ENCODE measurements around the gene CASQ2. TPM values are rescaled to one million over a fixed set of nuclear protein-coding genes. Genes with fewer than 3 reads are reported as not detected.

CASQ2 gene
- polyA plus RNA-seq, 1 donor (not counting 4 experiments of a cell fraction or from before 2014, with no cell fraction given): 0.04 TPM

DNA sequence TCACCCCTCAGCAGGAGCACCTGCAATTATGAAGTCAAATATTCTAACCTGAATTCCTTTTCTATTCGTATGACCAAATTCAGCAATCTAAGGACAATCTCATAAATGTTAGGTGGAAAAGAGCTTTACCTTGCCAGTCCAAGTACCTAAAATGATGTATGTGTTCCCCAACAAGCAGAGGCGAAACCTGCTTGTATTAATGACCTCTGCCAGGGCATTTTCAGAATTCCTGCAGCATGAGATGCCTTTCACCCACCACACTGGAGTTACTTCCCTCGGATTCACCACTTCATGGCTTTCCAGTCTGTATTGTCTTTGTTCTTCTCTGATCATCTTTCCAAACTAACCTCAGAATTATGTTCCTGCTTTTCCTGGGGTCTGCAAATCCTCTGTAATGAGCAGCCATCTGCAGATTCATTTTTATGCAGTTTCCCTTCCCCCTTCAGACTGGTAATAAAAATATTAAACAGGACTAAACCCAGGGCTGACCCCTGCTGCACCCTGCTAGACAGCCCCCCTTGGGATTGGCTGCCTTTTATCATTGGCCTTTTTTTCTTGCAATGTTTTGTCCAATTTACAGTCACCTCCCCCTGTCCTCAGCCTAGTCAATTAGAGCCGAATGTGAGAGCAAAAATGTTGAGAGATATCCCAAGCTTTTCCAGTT is 26.6 kb upstream of the CASQ2 start:
- no peaks in the 10 kb centered on the region for H4K20me1 ChIP-seq (ENCODE audit: control insufficient read depth, extremely low read depth, insufficient read depth, low read length)
- dilution Hi-C loops (cut with MboI; ENCODE audit: extremely low pct_ligation_motif_present, low sequenced_read_pairs): no loop called here
- no peak overlapping the region for H2AFZ ChIP-seq (ENCODE audit: control insufficient read depth, low read length)
- no peaks in the 10 kb centered on the region for H3K79me2 ChIP-seq (ENCODE audit: control insufficient read depth, insufficient read depth, low read length)
- H3K9ac ChIP-seq (ENCODE audit: control insufficient read depth, extremely low read depth, insufficient read depth, low read length): no peak overlapping the region
- DNase-seq (ENCODE audit: low read depth, low spot score): no peak
- H3K4me3 ChIP-seq (ENCODE audit: control insufficient read depth in 2 of 3, extremely low read depth in 1 of 3, insufficient read depth in 2 of 3, low read depth in 1 of 3, low read length in 3 of 3): no peak overlapping the region
- no peak overlapping the region for H3K27ac ChIP-seq (ENCODE audit: control insufficient read depth, insufficient read depth, low read length)
- no peaks in the 10 kb centered on the region for H3K36me3 ChIP-seq (ENCODE audit: control insufficient read depth in 2 of 2, extremely low read depth in 1 of 2, insufficient read depth in 2 of 2, low read length in 2 of 2)
- peak; percentile 94 for FAIRE-seq
- no peaks in the 10 kb centered on the region for H3K9me1 ChIP-seq (ENCODE audit: control insufficient read depth, extremely low read depth, insufficient read depth, low read length)
- H3K4me1 ChIP-seq (ENCODE audit: control insufficient read depth, extremely low read depth, insufficient read depth, low read length): peaks cover 39% of the 10 kb centered on the region
- H3K9me3 ChIP-seq (ENCODE audit: control insufficient read depth, low read depth, low read length): no peaks in the 10 kb centered on the region
- TF ChIP-seq EZH2 (IDR thresholded peaks at IDR 0.05; ENCODE audit: low read length) (no peak), CTCF (optimal IDR thresholded peaks at IDR 0.05 in 1 of 3, IDR thresholded peaks at IDR 0.05 in 1 of 3, conservative IDR thresholded peaks at IDR 0.05 in 1 of 3; ENCODE audit: extremely low read depth in 1 of 3, insufficient read depth in 2 of 3, low read length in 3 of 3) (no peak)
- H3K27me3 ChIP-seq (ENCODE audit: control insufficient read depth, extremely low read depth, insufficient read depth, low read length): no peaks in the 10 kb centered on the region
- H3K4me2 ChIP-seq (ENCODE audit: control insufficient read depth, extremely low read depth, insufficient read depth, low read depth, low read length): peak overlapping the region; percentile 52

- Histone ChIP-seq H3K9ac (ENCODE audit: control insufficient read depth, extremely low read depth, insufficient read depth, low read length) (peak overlapping the region; percentile 28), H3K27ac (ENCODE audit: control insufficient read depth, insufficient read depth, low read length) (no peak overlapping the region), H4K20me1 (ENCODE audit: control insufficient read depth, extremely low read depth, insufficient read depth, low read length) (no peaks in the 10 kb centered on the region), H3K9me1 (ENCODE audit: control insufficient read depth, extremely low read depth, insufficient read depth, low read length) (no peaks in the 10 kb centered on the region), H3K4me2 (ENCODE audit: control insufficient read depth, extremely low read depth, insufficient read depth, low read depth, low read length) (peak overlapping the region; percentile 45), H3K4me1 (ENCODE audit: control insufficient read depth, extremely low read depth, insufficient read depth, low read length) (peaks cover 39% of the 10 kb centered on the region), H3K27me3 (ENCODE audit: control insufficient read depth, extremely low read depth, insufficient read depth, low read length) (no peaks in the 10 kb centered on the region), H3K9me3 (ENCODE audit: control insufficient read depth, low read depth, low read length) (no peaks in the 10 kb centered on the region), H3K4me3 (ENCODE audit: control insufficient read depth in 2 of 3, extremely low read depth in 1 of 3, insufficient read depth in 2 of 3, low read depth in 1 of 3, low read length in 3 of 3) (no peak overlapping the region), H2AFZ (ENCODE audit: control insufficient read depth, low read length) (peak overlapping the region; percentile 85), H3K79me2 (ENCODE audit: control insufficient read depth, insufficient read depth, low read length) (no peaks in the 10 kb centered on the region), H3K36me3 (ENCODE audit: control insufficient read depth in 2 of 2, extremely low read depth in 1 of 2, insufficient read depth in 2 of 2, low read length in 2 of 2) (no peaks in the 10 kb centered on the region)
- FAIRE-seq (peak; percentile 78), DNase-seq (ENCODE audit: low read depth, low spot score) (no peak)
- dilution Hi-C loops (cut with MboI; ENCODE audit: extremely low pct_ligation_motif_present, low sequenced_read_pairs): no loop called here
- TF ChIP-seq CTCF (optimal IDR thresholded peaks at IDR 0.05 in 1 of 3, IDR thresholded peaks at IDR 0.05 in 1 of 3, conservative IDR thresholded peaks at IDR 0.05 in 1 of 3; ENCODE audit: extremely low read depth in 1 of 3, insufficient read depth in 2 of 3, low read length in 3 of 3) (no peak), EZH2 (IDR thresholded peaks at IDR 0.05; ENCODE audit: low read length) (no peak)
Measured at GRCh38 chr1:115793162-115793561, 24.6 kb upstream of the CASQ2 start.
